CD14-positive monocyte (primary cell): ENCODE data around the gene HOXB8. TPM values are rescaled to one million over a fixed set of nuclear protein-coding genes. Genes with fewer than 3 reads are reported as not detected.
A peak's percentile ranks its signal among the peaks of the same experiment; 100 is the strongest.

ENCODE experiments used
- DNase-seq, 3 donors: peaks; one replicate each; pipeline ENCODE4 v3.0.0-alpha.2; 2011 to 2022
- H2AFZ ChIP-seq: 2 replicates; pipeline ENCODE4 v1.6.0; 2012; ENCODE audit warnings: mild to moderate bottlenecking, low read depth, low read length, inconsistent platforms; ENCODE audit not compliant: insufficient read depth, poor library complexity, severe bottlenecking
- H3K27ac ChIP-seq, 2 donors: 1 replicate in 1 of 2; 2 replicates in 1 of 2; pipeline ENCODE4 v1.5.1; 2012 to 2013; ENCODE audit warnings: low read length in 2 of 2, control low read depth in 1 of 2, inconsistent platforms in 1 of 2, low read depth in 1 of 2, mild to moderate bottlenecking in 1 of 2
- H3K27me3 ChIP-seq, 2 donors: one replicate each; pipeline versions ENCODE4 v1.6.0 to v1.6.1; 2011 to 2013; ENCODE audit warnings: low read length in 2 of 2; ENCODE audit not compliant: control insufficient read depth in 2 of 2, insufficient read depth in 2 of 2
- H3K36me3 ChIP-seq, 2 donors: replicated peaks in 1 of 2; 1 replicate in 1 of 2; 2 replicates in 1 of 2; pipeline versions ENCODE4 v1.5.1 to v1.6.1; 2012 to 2013; ENCODE audit warnings: low read length in 2 of 2, control low read depth in 1 of 2, inconsistent platforms in 1 of 2, mild to moderate bottlenecking in 1 of 2; ENCODE audit not compliant: insufficient read depth in 2 of 2, control insufficient read depth in 1 of 2
- H3K4me1 ChIP-seq, 2 donors: 1 replicate in 1 of 2; 2 replicates in 1 of 2; pipeline versions ENCODE4 v1.5.1 to v1.6.1; 2012 to 2013; ENCODE audit warnings: low read length in 2 of 2, control low read depth in 1 of 2, inconsistent platforms in 1 of 2, mild to moderate bottlenecking in 1 of 2, moderate library complexity in 1 of 2; ENCODE audit not compliant: insufficient read depth in 2 of 2, control insufficient read depth in 1 of 2
- H3K4me2 ChIP-seq: replicated peaks from 2 replicates; pipeline ENCODE3; 2012; ENCODE audit warnings: low read length, moderate library complexity, mild to moderate bottlenecking; ENCODE audit not compliant: poor library complexity, severe bottlenecking; ENCODE audit errors: extremely low read depth
- H3K4me3 ChIP-seq, 3 experiments: fragments of 200-600 bp in 1 of 3; sonication (generic) in 1 of 3; replicated peaks in 1 of 3; 1 replicate in 2 of 3; 2 replicates in 1 of 3; pipeline ENCODE4 v1.5.1; 2011 to 2013; ENCODE audit warnings: low read length in 3 of 3, mild to moderate bottlenecking in 3 of 3, control low read depth in 2 of 3, low read depth in 2 of 3, inconsistent platforms in 1 of 3, moderate library complexity in 1 of 3
- H3K79me2 ChIP-seq: 2 replicates; pipeline ENCODE4 v1.6.0; 2012; ENCODE audit warnings: mild to moderate bottlenecking, control low read depth, inconsistent platforms, low read length, moderate library complexity; ENCODE audit not compliant: insufficient read depth
- H3K9ac ChIP-seq: 2 replicates; pipeline ENCODE4 v1.6.0; 2017; ENCODE audit warnings: low read length, mild to moderate bottlenecking; ENCODE audit not compliant: insufficient read depth, poor library complexity, severe bottlenecking
- H3K9me3 ChIP-seq, 2 donors: replicated peaks in 1 of 2; 1 replicate in 1 of 2; 2 replicates in 1 of 2; pipeline versions ENCODE4 v1.5.1 to v1.6.1; 2012 to 2013; ENCODE audit warnings: low read length in 2 of 2, control low read depth in 1 of 2; ENCODE audit not compliant: control insufficient read depth in 1 of 2, insufficient read depth in 1 of 2
- H4K20me1 ChIP-seq: 2 replicates; pipeline ENCODE4 v1.6.0; 2012; ENCODE audit warnings: mild to moderate bottlenecking, low read length, control low read depth, moderate library complexity; ENCODE audit not compliant: insufficient read depth
- H3K27ac Mint-ChIP-seq, 7 donors: one replicate each; pipeline ENCODE4 v1.8.0; 2020; ENCODE audit warnings: mild to moderate bottlenecking in 7 of 7, mixed read lengths in 7 of 7, moderate library complexity in 6 of 7, inconsistent platforms in 2 of 7
- H3K27me3 Mint-ChIP-seq, 3 donors: one replicate each; pipeline ENCODE4 v1.8.0; 2021 to 2022; ENCODE audit warnings: low read depth in 3 of 3, mild to moderate bottlenecking in 3 of 3, mixed read lengths in 3 of 3, moderate library complexity in 3 of 3, inconsistent platforms in 1 of 3
- H3K36me3 Mint-ChIP-seq, 2 donors: one replicate each; pipeline ENCODE4 v1.8.0; 2020; ENCODE audit warnings: mixed read lengths in 2 of 2, inconsistent platforms in 1 of 2, mild to moderate bottlenecking in 1 of 2
- H3K4me1 Mint-ChIP-seq: one replicate; pipeline ENCODE4 v1.8.0; 2020; ENCODE audit warnings: mild to moderate bottlenecking, mixed read lengths
- H3K4me3 Mint-ChIP-seq, 2 donors: one replicate each; pipeline ENCODE4 v1.8.0; 2020; ENCODE audit warnings: mild to moderate bottlenecking in 2 of 2, mixed read lengths in 2 of 2, moderate library complexity in 1 of 2
- H3K9me3 Mint-ChIP-seq, 7 donors: one replicate each; pipeline ENCODE4 v1.8.0; 2020 to 2022; ENCODE audit warnings: mixed read lengths in 7 of 7, mild to moderate bottlenecking in 6 of 7, moderate library complexity in 6 of 7, inconsistent platforms in 2 of 7
- WGBS: methylation state at CpG from one replicate; pipeline ENCODE4 v1.1.5; 2013; ENCODE audit warnings: missing lambda C conversion rate; ENCODE audit not compliant: insufficient coverage; 5-methylcytosine and 5-hydroxymethylcytosine counted together
- intact Hi-C, 2 donors: fragments of 100-400 bp; cut with micrococcal nuclease; formaldehyde crosslinking; loops; one replicate each; pipeline versions ENCODE4 v1.15.0 to v1.15.1; 2023
- polyA plus RNA-seq, 3 donors: library from polyadenylated mRNA; depleted of rRNA in 1 of 3; unstranded in 2 of 3; stranded (reverse) in 1 of 3; fragments of 300-500 nt in 2 of 3; fragments of >200 nt in 1 of 3; fragmentation: Illumina TruSeq in 2 of 3; gene quantifications; 1 replicate in 2 of 3; 2 replicates in 1 of 3; pipeline ENCODE4 v1.2.3, GENCODE V29; 2012 to 2021
- TF ChIP-seq, protein P1 (sequence below): fragments of 200-600 bp; IDR thresholded peaks from one replicate; pipeline ENCODE4 v1.8.0; 2022; ENCODE audit warnings: antibody characterized with exemption, mild to moderate bottlenecking

HOXB8 gene
- polyA plus RNA-seq, 3 donors: not detected

DNA sequence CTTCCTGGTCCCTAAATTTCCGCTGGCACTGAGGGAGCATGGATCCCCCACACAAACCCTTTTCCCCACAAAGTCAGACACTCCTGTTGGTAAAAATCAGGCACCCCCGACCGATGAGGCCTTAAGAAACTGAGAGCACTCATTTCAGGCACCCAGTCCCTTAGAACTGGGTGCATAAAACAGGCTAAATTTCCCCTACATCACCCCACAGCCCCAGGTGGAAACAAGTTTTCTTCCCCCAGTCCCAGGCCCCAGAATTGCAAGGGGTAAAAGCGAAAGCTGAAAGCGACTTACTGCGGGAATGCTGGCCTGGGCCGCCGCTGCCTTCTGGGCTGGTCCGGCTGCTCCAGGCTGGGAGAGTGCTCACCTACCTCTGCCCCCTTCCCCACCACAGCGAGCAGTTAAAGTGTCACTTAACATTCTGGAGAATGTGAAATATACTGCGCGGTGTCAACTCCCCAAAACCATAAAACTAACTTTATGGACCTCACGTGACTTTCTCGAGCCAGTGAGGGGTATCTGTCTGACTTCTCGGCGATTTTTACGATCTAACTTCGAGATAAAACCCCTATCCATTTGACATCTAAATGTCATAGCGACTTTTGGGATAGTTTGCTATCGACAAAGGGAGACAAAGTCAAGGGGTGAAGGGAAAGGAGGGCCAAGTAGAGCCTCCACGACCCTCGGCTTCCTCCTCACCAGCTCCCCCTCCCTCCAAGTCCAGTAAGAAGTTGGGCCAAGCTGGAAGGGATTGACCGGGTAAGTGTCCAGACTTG is 25.1 kb downstream of the HOXB8 start, which contains the start of gene HOXB3:
Gene HOXB3 (minus strand): TSS at position 411 of the 776 bp plus-strand sequence. CDS start 37,767 bp downstream, outside the sequence.
- Histone ChIP-seq H3K36me3 (no peaks in the 10 kb centered on the region), H3K9me3 (peaks cover 0 to 14% of the 10 kb centered on the region in 2 donors), H3K4me1 (peaks cover 33 to 45% of the 10 kb centered on the region in 2 donors), H3K4me3 (no peak within 1 kb of the TSS), H3K27me3 (peaks cover 79 to 100% of the 10 kb centered on the region in 2 donors), H2AFZ (peak within 1 kb of the TSS; percentile 62), H4K20me1 (no peaks in the 10 kb centered on the region), H3K27ac (no peak within 1 kb of the TSS), H3K9ac (no peak within 1 kb of the TSS), H3K4me2 (peak within 1 kb of the TSS; percentile 57), H3K79me2 (no peaks in the 10 kb centered on the region)
- Mint-ChIP-seq H3K9me3 (peaks cover 0 to 33% (median 18%) of the 10 kb centered on the region in 7 donors), H3K27ac (no peak within 1 kb of the TSS), H3K4me3 (peak within 1 kb of the TSS; percentile 65 to 99), H3K36me3 (peaks cover 8 to 40% of the 10 kb centered on the region in 2 donors), H3K4me1 (peaks cover 58% of the 10 kb centered on the region), H3K27me3 (peaks cover 100% of the 10 kb centered on the region in 3 donors)
- intact Hi-C loops: loop anchor here (5.0 kb wide), 2 partner anchors 98 to 253 kb away; no protein-coding TSS in a partner anchor
- DNase-seq: no peak
- WGBS: 2% methylated on average over 8 of the region's 23 CpGs
- TF ChIP-seq, protein P1, sequence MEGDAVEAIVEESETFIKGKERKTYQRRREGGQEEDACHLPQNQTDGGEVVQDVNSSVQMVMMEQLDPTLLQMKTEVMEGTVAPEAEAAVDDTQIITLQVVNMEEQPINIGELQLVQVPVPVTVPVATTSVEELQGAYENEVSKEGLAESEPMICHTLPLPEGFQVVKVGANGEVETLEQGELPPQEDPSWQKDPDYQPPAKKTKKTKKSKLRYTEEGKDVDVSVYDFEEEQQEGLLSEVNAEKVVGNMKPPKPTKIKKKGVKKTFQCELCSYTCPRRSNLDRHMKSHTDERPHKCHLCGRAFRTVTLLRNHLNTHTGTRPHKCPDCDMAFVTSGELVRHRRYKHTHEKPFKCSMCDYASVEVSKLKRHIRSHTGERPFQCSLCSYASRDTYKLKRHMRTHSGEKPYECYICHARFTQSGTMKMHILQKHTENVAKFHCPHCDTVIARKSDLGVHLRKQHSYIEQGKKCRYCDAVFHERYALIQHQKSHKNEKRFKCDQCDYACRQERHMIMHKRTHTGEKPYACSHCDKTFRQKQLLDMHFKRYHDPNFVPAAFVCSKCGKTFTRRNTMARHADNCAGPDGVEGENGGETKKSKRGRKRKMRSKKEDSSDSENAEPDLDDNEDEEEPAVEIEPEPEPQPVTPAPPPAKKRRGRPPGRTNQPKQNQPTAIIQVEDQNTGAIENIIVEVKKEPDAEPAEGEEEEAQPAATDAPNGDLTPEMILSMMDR: no peak

GRCh38 chr17:48589060-48589830 is 25.8 kb downstream of the HOXB8 start:
- no peak for DNase-seq
- Mint-ChIP-seq H3K27ac (no peak overlapping the region), H3K36me3 (peaks cover 8 to 40% of the 10 kb centered on the region in 2 donors), H3K9me3 (peaks cover 0 to 38% (median 16%) of the 10 kb centered on the region in 7 donors), H3K4me3 (peak overlapping the region in 1 of 2 donors; percentile 99), H3K4me1 (peaks cover 59% of the 10 kb centered on the region), H3K27me3 (peaks cover 100% of the 10 kb centered on the region in 3 donors)
- WGBS: 5% methylated on average over 3 of the region's 10 CpGs
- H3K79me2 ChIP-seq: no peaks in the 10 kb centered on the region
- H3K27ac ChIP-seq: no peak overlapping the region
- no peaks in the 10 kb centered on the region for H4K20me1 ChIP-seq
- peaks cover 84 to 99% of the 10 kb centered on the region in 2 donors for H3K27me3 ChIP-seq
- no peak overlapping the region for H3K9ac ChIP-seq
- H3K9me3 ChIP-seq: peaks cover 0 to 14% of the 10 kb centered on the region in 2 donors
- peaks cover 35 to 47% of the 10 kb centered on the region in 2 donors for H3K4me1 ChIP-seq
- intact Hi-C loops: no loop called here
- H2AFZ ChIP-seq: no peak overlapping the region
- no peaks in the 10 kb centered on the region for H3K36me3 ChIP-seq
- peak overlapping the region; percentile 57 for H3K4me2 ChIP-seq
- TF ChIP-seq, protein P1: no peak
- no peak overlapping the region for H3K4me3 ChIP-seq
